HEK293T (cell line): ENCODE results near the gene CRNN.

Source experiments
- CTCF ChIA-PET: fragments of 350-600 bp; formaldehyde crosslinking; extraction: SDS; loops from one replicate; lab custom pipeline; 2021; ENCODE audit warnings: antibody characterized with exemption, inconsistent platforms; lab: Yijun Ruan, JAX
- POLR2A ChIA-PET: fragments of 350-600 bp; formaldehyde crosslinking; extraction: SDS; loops from one replicate; lab custom pipeline; 2020; ENCODE audit warnings: antibody characterized with exemption, inconsistent platforms; lab: Yijun Ruan, JAX
- DNase-seq: peaks from one replicate; pipeline ENCODE4 v3.0.0; 2012; ENCODE audit warnings: mixed read lengths; ENCODE audit errors: extremely low spot score
- ARNT ChIP-seq: fragments of 450-650 bp; IDR thresholded peaks from 2 replicates; pipeline ENCODE4 v1.6.1; 2017; ENCODE audit warnings: mild to moderate bottlenecking
- BHLHE40 ChIP-seq: fragments of 450-650 bp; IDR thresholded peaks from 2 replicates; pipeline ENCODE4 v1.6.1; 2016; ENCODE audit warnings: mild to moderate bottlenecking, moderate library complexity, borderline replicate concordance
- CTBP1 ChIP-seq: fragments of 450-650 bp; IDR thresholded peaks from 2 replicates; pipeline ENCODE4 v1.6.1; 2016; ENCODE audit warnings: borderline replicate concordance
- ELF4 ChIP-seq: fragments of 450-650 bp; IDR thresholded peaks from 2 replicates; pipeline ENCODE4 v1.6.1; 2017; ENCODE audit warnings: antibody characterized with exemption
- FOXA1 ChIP-seq: fragments of 450-650 bp; IDR thresholded peaks from 2 replicates; pipeline ENCODE4 v1.6.1; 2016; ENCODE audit warnings: mild to moderate bottlenecking
- FOXK2 ChIP-seq: fragments of 450-650 bp; IDR thresholded peaks from 2 replicates; pipeline ENCODE4 v1.6.1; 2016; ENCODE audit warnings: mild to moderate bottlenecking
- FOXM1 ChIP-seq: fragments of 450-650 bp; IDR thresholded peaks from 2 replicates; pipeline ENCODE4 v1.6.1; 2017; ENCODE audit warnings: mild to moderate bottlenecking, borderline replicate concordance
- HDGF ChIP-seq: fragments of 450-650 bp; IDR thresholded peaks from 2 replicates; pipeline ENCODE4 v1.6.1; 2017; ENCODE audit warnings: antibody characterized with exemption, borderline replicate concordance
- L3MBTL2 ChIP-seq: fragments of 450-650 bp; conservative IDR thresholded peaks from 2 replicates; pipeline ENCODE4 v1.6.1; 2016; ENCODE audit warnings: mild to moderate bottlenecking
- LEF1 ChIP-seq: fragments of 450-650 bp; IDR thresholded peaks from 2 replicates; pipeline ENCODE4 v1.6.1; 2017; ENCODE audit warnings: mild to moderate bottlenecking, borderline replicate concordance
- NFRKB ChIP-seq: fragments of 450-650 bp; IDR thresholded peaks from 2 replicates; pipeline ENCODE4 v1.6.1; 2016; ENCODE audit warnings: mild to moderate bottlenecking, moderate library complexity
- SP1 ChIP-seq: fragments of 450-650 bp; IDR thresholded peaks from 2 replicates; pipeline ENCODE4 v1.6.1; 2017
- SUZ12 ChIP-seq: fragments of 450-650 bp; IDR thresholded peaks from 2 replicates; pipeline ENCODE4 v1.6.1; 2016; ENCODE audit warnings: mild to moderate bottlenecking
- TARDBP ChIP-seq: fragments of 450-650 bp; IDR thresholded peaks from 2 replicates; pipeline ENCODE4 v1.6.1; 2016
- ZNF384 ChIP-seq: fragments of 450-650 bp; IDR thresholded peaks from 2 replicates; pipeline ENCODE4 v1.6.1; 2016
- TF ChIP-seq, protein P1 (sequence below): fragments of 450-650 bp; IDR thresholded peaks from 2 replicates; pipeline ENCODE4 v1.6.1; 2016

The CRNN gene

DNA sequence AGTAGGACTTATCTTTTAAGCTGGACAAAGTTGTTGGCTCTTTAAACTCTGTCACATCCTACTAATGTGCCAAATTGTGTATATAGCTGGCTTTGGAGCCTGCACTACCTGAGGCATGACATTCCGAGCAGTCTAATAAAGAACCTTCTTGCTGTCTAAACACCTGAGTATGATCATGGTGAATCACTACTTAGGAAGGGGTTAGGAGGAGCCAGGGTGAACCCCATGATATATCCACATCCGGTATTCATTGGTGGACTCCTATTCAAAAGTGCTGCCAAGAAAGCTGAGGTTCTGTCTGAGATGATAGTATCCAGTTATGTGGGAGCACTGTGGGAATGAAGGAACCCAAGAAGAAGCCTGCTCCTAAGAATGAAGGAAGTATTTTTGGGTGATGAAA is 27.1 kb downstream of the CRNN start:
- DNase-seq = no peak
- no peak for TF ChIP-seq CTBP1
- TF ChIP-seq FOXK2 = no peak
- TF ChIP-seq LEF1 = no peak
- no peak for TF ChIP-seq SUZ12
- no peak for TF ChIP-seq FOXA1
- TF ChIP-seq ELF4 = no peak
- no peak for TF ChIP-seq TARDBP
- TF ChIP-seq ARNT = no peak
- no peak for TF ChIP-seq FOXM1
- no peak for TF ChIP-seq ZNF384
- TF ChIP-seq, protein P1, sequence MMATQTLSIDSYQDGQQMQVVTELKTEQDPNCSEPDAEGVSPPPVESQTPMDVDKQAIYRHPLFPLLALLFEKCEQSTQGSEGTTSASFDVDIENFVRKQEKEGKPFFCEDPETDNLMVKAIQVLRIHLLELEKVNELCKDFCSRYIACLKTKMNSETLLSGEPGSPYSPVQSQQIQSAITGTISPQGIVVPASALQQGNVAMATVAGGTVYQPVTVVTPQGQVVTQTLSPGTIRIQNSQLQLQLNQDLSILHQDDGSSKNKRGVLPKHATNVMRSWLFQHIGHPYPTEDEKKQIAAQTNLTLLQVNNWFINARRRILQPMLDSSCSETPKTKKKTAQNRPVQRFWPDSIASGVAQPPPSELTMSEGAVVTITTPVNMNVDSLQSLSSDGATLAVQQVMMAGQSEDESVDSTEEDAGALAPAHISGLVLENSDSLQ = no peak
- TF ChIP-seq BHLHE40 = no peak
- TF ChIP-seq NFRKB = no peak
- TF ChIP-seq SP1 = no peak
- ChIA-PET CTCF (interaction anchor here (1.4 kb wide), 1 partner anchor 12 kb away, joined by 3 read pairs; no protein-coding TSS in a partner anchor), POLR2A (no interaction called here)

DNA sequence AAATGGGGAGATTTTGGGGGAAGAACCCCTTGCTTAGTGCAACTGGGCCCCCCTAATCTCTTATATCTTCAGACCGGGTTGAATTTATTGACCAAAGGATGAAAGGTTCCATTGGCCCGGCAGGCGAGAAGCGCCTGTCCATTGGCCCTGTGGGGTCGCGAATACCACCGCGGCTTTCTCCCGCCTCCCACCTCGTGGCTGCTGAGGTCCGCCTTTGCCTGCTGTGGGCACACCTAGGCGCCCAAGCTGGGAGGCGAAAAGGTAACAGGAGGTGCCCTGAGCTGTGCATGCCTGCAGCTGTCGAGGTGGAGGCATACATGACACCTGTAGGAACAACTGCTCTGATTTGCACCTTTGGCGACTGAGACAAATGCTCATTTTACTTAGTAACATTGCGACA is 33.1 kb downstream of the CRNN start:
- DNase-seq = no peak
- CTCF ChIA-PET = no interaction called here
- TF ChIP-seq SP1 (no peak), LEF1 (no peak), CTBP1 (no peak), HDGF (no peak), TARDBP (no peak), FOXK2 (no peak), FOXM1 (no peak), FOXA1 (no peak), NFRKB (no peak), ZNF384 (no peak), BHLHE40 (no peak), SUZ12 (no peak), ELF4 (no peak), L3MBTL2 (no peak), ARNT (no peak)
- TF ChIP-seq, protein P1 = no peak
- POLR2A ChIA-PET = no interaction called here

DNA sequence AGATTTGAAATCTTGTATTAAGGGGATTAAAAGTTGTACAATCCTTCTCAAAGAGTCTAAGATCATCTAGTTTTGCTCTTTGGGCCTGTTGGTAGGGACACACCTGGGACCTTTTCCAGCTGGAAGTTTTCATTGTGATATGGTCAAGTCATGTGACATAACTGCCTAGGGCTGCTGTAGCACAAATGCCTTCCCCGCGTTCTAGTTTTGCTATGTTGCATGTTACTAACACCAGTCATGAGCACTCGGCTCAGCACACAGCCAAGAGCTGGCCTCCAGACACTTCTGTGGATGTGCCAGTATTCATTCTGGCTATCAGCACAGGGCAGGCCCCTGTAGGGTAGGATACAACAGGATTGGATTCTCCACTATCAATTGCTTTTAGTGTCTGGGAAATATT is 39.6 kb downstream of the CRNN start:
- ChIA-PET CTCF (no interaction called here), POLR2A (no interaction called here)
- TF ChIP-seq L3MBTL2 (no peak), SP1 (no peak), TARDBP (no peak), FOXA1 (no peak), HDGF (no peak), ARNT (no peak), BHLHE40 (no peak), LEF1 (no peak), ZNF384 (no peak), SUZ12 (no peak), ELF4 (no peak), NFRKB (no peak), FOXK2 (no peak), FOXM1 (no peak), CTBP1 (no peak)
- TF ChIP-seq, protein P1 = no peak
- DNase-seq = no peak

DNA sequence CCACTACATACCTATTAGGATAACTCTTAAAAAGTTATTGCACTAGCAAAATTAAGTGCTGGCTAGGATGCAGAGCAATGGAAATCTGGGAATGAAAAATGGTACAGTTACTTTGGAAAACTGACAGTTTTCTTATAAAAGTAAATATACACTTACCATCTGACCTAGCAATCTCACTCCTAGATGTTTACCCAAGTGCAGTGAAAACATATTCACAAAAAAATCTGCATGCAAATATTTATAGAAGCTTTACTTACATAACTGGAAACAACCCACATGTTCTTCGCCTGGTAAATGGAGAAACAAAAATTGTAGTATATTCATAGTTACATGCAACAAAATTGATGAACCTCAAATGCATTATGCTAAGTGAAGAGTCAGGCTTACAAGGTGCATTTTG is 41.4 kb downstream of the CRNN start:
- no peak for TF ChIP-seq ZNF384
- TF ChIP-seq ARNT = no peak
- TF ChIP-seq FOXK2 = no peak
- TF ChIP-seq ELF4 = no peak
- no peak for TF ChIP-seq BHLHE40
- no peak for TF ChIP-seq HDGF
- no peak for TF ChIP-seq SP1
- TF ChIP-seq L3MBTL2 = no peak
- no peak for TF ChIP-seq LEF1
- TF ChIP-seq FOXA1 = no peak
- TF ChIP-seq, protein P1 = no peak
- TF ChIP-seq CTBP1 = no peak
- TF ChIP-seq FOXM1 = no peak
- TF ChIP-seq SUZ12 = no peak
- ChIA-PET POLR2A (no interaction called here), CTCF (interaction anchor here (1.2 kb wide), 1 partner anchor 25 kb away, joined by 3 read pairs; no protein-coding TSS in a partner anchor)
- DNase-seq = no peak

DNA sequence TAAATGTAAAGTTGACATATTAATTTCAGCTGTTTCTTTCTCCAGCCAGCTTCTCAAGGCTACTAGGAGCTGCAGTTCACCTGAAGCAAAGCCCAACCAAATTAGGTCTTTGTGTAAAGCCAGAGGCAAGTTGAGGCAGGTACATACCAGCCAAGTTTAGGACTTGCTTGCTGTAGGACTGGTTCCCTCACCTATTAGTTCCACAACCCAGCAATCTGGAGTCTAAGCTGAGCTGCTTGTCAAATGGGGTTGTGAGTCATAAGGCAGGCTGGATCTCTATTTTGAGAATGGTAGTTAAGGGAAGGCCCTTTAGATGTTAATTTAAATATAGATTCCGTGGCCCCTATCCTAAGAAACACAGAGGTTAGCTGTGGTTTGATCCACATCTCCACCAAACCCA is 46.6 kb downstream of the CRNN start:
- no peak for DNase-seq
- TF ChIP-seq SUZ12 (no peak), FOXA1 (no peak), HDGF (no peak), FOXK2 (no peak), BHLHE40 (no peak), LEF1 (no peak), SP1 (no peak), ARNT (no peak), ELF4 (no peak), TARDBP (no peak), NFRKB (no peak)
- ChIA-PET POLR2A (no interaction called here), CTCF (interaction anchor here (0.8 kb wide), 1 partner anchor 20 kb away, joined by 3 read pairs; no protein-coding TSS in a partner anchor)
